Measurements from ENCODE around the gene PABPC3. TPM values are rescaled to one million over a fixed set of nuclear protein-coding genes. Genes with fewer than 3 reads are reported as not detected.

The PABPC3 gene
- total and polyA plus RNA-seq, 10 of the 15 experiments (the other 5 are each of a cell fraction or from before 2014, with no cell fraction given) = 0.04 to 0.87 (median 0.28) TPM

GRCh38 chr13:25103711-25104110, 7.8 kb downstream of the PABPC3 start:
- FAIRE-seq (no peak), ATAC-seq (no peak), DNase-seq (ENCODE audit: low read depth, low spot score) (no peak)
- Histone ChIP-seq H3K9me3 (replicated peaks; ENCODE audit: control insufficient read depth, insufficient read depth, low read length) (no peaks in the 10 kb centered on the region), H3K27ac (ENCODE audit: control insufficient read depth, insufficient read depth) (no peak overlapping the region), H2AFZ (ENCODE audit: control insufficient read depth, low read depth, low read length) (no peak overlapping the region), H4K20me1 (ENCODE audit: control insufficient read depth, insufficient read depth) (no peaks in the 10 kb centered on the region), H3K4me1 (ENCODE audit: control insufficient read depth, insufficient read depth, low read length) (no peaks in the 10 kb centered on the region), H3K79me2 (ENCODE audit: control insufficient read depth, insufficient read depth, low read length) (no peaks in the 10 kb centered on the region), H3K9ac (ENCODE audit: control insufficient read depth, insufficient read depth, low read length) (no peak overlapping the region), H3K27me3 (replicated peaks in 1 of 2; ENCODE audit: control insufficient read depth in 2 of 2, insufficient read depth in 2 of 2, low read length in 1 of 2) (no peaks in the 10 kb centered on the region; a peak in 1 of 4 replicates), H3K4me3 (no peak overlapping the region), H3K4me2 (ENCODE audit: control insufficient read depth, insufficient read depth) (no peak overlapping the region), H3K36me3 (ENCODE audit: control insufficient read depth in 2 of 2, insufficient read depth in 2 of 2, low read length in 1 of 2) (no peaks in the 10 kb centered on the region)
- ChIA-PET CTCF (interaction anchor here (0.8 to 1.3 kb wide), 4 partner anchors 9 to 272 kb away, joined by 3 read pairs; no protein-coding TSS in a partner anchor), RAD21 (ENCODE audit: unreplicated experiment) (no interaction called here), POLR2A (no interaction called here), SMC1A (ENCODE audit: uncharacterized antibody, unreplicated experiment) (interaction anchor here (0.9 kb wide), 1 partner anchor 8 kb away, joined by 4 read pairs; no protein-coding TSS in a partner anchor)
- BruUV-seq (replicated peaks) = no TSS peak
- 83% methylated on average over 2 of the region's 2 CpGs for WGBS (ENCODE audit: insufficient coverage, insufficient replicate concordance, low lambda C conversion rate, missing lambda C conversion rate)
- in situ Hi-C loops (cut with MboI) = no loop called here
- TF ChIP-seq MEF2B (IDR thresholded peaks at IDR 0.05; ENCODE audit: partially characterized antibody, poor library complexity, severe bottlenecking) (no peak), GATAD2B (conservative IDR thresholded peaks at IDR 0.05; ENCODE audit: low read depth) (no peak), NRF1 (conservative IDR thresholded peaks at IDR 0.05; ENCODE audit: low read depth, low read length) (no peak), FOXK2 (IDR thresholded peaks at IDR 0.05) (no peak), MXI1 (IDR thresholded peaks at IDR 0.05; ENCODE audit: low read depth, low read length) (no peak), NFYB (IDR thresholded peaks at IDR 0.05; ENCODE audit: insufficient read depth, low read depth, low read length) (no peak), ZBTB4 (CRISPR knock-in tag; IDR thresholded peaks at IDR 0.05) (no peak), MYC (IDR thresholded peaks at IDR 0.05; ENCODE audit: insufficient read depth, insufficient read length, insufficient replicate concordance, low read length, severe bottlenecking) (no peak), SIX5 (IDR thresholded peaks at IDR 0.05; ENCODE audit: low read depth, low read length, severe bottlenecking) (no peak), CBFB (IDR thresholded peaks at IDR 0.05; ENCODE audit: low read depth) (no peak), NFYA (IDR thresholded peaks at IDR 0.05; ENCODE audit: borderline replicate concordance, low read depth, low read length) (no peak)
- intact Hi-C loops (cut with micrococcal nuclease; ENCODE audit: unreplicated experiment) = no loop called here

All from GM12878 (cell line).